RWPE1 (cell line): ENCODE results near the gene GNB1.
A peak's percentile ranks its signal among the peaks of the same experiment; 100 is the strongest.

Source experiments
- CTCF ChIA-PET: fragments of 350-600 bp; sonication (Branson Sonifier 250); formaldehyde crosslinking; extraction: SDS; loops from one replicate; lab custom pipeline; 2021; lab: Yijun Ruan, JAX
- POLR2A ChIA-PET: fragments of 400-600 bp; formaldehyde crosslinking; extraction: SDS; loops from one replicate; lab custom pipeline; 2020; ENCODE audit warnings: antibody characterized with exemption; ENCODE audit not compliant: low non-redundant PET; lab: Yijun Ruan, JAX
- DNase-seq: peaks from one replicate; pipeline ENCODE4 v3.0.0; 2012; ENCODE audit warnings: low spot score
- H3K27ac ChIP-seq: fragments of 450-650 bp; 2 replicates; pipeline ENCODE4 v1.5.1; 2017
- TF ChIP-seq, protein P1 (sequence below): fragments of 450-650 bp; conservative IDR thresholded peaks from 2 replicates; pipeline ENCODE4 v1.5.1; 2017; ENCODE audit warnings: low read depth, mild to moderate bottlenecking

The GNB1 gene

DNA sequence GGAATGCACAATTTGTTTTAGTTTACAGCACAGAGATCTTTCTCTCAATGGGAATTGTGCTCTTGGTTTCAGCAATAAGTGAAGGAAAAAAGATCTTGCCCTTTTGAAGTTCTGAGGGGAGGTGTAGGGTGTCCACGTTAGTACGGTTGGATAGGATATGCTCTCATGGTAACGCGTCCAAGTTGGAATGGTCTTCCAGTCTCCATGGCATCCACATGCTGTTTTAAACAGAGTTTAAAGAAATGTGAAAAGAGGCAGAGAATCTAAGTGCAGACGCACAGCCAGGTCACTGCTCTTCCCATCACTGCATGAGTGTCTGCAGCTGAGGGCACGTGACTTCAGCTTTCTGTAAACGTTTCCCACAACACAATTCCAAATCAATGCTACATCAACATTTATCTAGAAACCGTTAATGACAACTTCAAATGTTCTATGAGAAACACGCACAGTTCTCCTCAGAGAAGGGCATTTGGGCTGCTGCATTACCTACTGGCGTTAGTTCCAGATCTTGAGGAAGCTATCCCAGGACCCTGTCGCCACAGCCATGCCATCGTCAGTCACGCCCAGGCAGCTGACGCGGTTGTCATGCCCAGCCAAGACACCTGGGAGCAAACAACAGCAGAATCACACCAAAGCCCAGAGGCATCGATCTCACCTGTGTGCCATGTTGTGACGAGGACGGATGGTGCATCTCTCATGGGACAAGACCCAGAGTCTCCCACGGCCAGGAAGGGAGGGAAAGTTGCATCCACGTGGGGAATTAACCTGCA is 103.9 kb downstream of the GNB1 start:
- ChIA-PET CTCF (no interaction called here), POLR2A (no interaction called here)
- H3K27ac ChIP-seq: peak overlapping the region; percentile 36
- TF ChIP-seq, protein P1, sequence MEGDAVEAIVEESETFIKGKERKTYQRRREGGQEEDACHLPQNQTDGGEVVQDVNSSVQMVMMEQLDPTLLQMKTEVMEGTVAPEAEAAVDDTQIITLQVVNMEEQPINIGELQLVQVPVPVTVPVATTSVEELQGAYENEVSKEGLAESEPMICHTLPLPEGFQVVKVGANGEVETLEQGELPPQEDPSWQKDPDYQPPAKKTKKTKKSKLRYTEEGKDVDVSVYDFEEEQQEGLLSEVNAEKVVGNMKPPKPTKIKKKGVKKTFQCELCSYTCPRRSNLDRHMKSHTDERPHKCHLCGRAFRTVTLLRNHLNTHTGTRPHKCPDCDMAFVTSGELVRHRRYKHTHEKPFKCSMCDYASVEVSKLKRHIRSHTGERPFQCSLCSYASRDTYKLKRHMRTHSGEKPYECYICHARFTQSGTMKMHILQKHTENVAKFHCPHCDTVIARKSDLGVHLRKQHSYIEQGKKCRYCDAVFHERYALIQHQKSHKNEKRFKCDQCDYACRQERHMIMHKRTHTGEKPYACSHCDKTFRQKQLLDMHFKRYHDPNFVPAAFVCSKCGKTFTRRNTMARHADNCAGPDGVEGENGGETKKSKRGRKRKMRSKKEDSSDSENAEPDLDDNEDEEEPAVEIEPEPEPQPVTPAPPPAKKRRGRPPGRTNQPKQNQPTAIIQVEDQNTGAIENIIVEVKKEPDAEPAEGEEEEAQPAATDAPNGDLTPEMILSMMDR: no peak
- DNase-seq: no peak

DNA sequence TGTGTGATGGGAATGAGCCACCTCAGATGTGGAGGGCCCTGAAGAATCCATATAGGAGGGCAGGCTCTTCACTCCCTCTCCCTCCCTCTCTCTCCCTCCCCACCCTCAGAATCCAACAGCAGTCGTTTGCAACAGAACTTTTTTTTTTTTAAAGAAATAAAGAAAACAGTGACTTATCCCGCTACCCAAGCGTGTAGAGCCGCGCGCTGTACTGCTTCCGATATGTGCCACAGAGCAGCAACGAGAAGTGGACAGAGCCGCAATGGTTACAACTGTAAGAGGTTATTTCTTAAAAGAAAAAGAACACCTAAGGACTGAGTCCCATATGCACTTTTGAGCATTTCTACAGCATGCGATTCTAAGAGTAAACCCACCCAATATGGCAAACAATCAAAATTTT is 105.2 kb downstream of the GNB1 start:
- ChIA-PET CTCF (no interaction called here), POLR2A (no interaction called here)
- TF ChIP-seq, protein P1: no peak
- peak overlapping the region; percentile 91 for H3K27ac ChIP-seq
- DNase-seq: no peak

DNA sequence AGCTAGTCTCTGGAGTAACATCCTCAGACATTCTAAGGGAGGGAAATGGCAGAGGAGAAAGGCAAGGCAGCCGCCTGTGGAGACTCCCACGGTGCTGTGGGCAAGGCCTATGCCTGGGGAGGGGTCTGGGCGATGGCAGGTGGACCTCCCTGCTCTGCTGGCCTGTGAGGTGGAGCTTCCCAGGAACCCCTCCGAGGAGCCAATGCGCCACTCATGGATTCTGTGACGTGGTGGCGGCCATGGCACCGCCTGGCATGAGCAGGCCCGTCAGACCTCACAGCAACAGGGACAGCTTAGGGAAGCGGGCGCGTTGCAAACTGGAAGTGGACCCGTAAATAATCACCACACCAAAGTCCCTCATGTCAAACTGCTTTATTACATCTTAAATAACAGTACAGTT is 106.0 kb downstream of the GNB1 start:
- CTCF ChIA-PET: interaction anchor here (0.5 kb wide), 1 partner anchor 261 kb away, joined by 3 read pairs; no protein-coding TSS in a partner anchor

DNA sequence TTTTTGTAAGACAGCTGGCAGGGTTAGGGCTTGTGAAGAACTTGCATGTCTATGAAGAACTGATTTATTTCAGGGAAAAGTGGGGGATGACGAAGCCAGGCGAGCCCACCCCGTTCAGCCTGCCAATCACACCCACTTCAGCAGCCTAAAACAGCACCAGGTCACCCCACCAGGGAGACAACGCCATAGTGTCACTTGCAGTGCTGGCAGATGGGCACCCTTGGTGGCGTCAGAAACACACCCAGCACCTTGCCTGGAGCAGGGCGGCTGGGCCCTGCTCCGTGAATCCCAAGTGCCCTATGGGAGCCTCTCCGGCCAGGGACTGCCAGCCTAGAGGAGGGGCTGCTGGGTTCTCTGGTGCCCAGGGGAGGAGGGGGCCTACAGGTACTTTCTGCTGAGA is 107.6 kb downstream of the GNB1 start:
- ChIA-PET POLR2A (no interaction called here), CTCF (no interaction called here)
- H3K27ac ChIP-seq: peak overlapping the region; percentile 91
- TF ChIP-seq, protein P1: no peak
- DNase-seq: no peak

More for the DNA sequence above, 106.0 kb downstream of the GNB1 start:
- H3K27ac ChIP-seq: peak overlapping the region; percentile 91
- TF ChIP-seq, protein P1: no peak
- POLR2A ChIA-PET: no interaction called here
- DNase-seq: no peak

DNA sequence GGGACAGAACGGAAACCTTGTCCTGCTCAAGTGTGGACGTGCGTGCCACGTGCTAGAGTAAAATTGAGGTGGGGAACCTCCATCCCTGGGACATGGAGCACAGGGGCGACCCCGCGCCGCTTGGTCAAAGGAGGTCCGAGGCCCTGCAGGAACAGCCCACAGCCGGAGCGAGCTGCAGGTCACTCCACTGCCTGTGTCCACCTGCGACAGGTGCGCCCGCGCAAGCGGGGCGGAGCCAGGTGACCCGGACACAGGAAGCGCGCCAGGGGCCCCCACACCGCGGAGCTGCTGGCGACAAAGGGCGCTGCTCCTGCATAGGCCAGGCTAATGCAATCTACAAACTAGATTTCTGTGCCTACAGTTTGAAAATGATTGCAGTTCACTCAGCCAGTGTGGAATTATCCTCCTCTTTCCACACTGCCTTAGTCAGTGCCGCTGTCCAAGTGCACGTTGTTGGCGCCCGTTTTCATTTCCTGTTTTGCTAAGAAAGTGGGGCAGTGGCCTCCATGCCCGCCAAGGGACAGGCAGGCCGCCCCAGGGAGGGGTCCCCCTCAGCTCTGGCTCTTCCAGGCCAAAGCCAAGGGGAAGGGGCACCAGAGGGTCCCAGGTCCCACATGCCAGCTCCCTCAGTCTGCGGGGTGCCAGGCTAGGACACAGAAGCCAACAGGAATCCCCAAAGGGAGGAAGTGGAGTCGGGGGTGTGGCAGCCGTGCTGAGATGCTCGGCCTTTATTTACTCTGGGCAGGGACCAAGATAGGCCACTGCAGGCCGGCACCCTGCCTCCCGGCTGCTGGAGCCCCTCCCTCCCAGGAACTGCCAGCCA is 108.3 kb downstream of the GNB1 start:
- H3K27ac ChIP-seq: peak overlapping the region; percentile 91
- peak; percentile 64 for DNase-seq
- ChIA-PET CTCF (interaction anchor here (0.5 kb wide), 1 partner anchor 264 kb away, joined by 5 read pairs; no protein-coding TSS in a partner anchor), POLR2A (no interaction called here)
- TF ChIP-seq, protein P1: no peak

DNA sequence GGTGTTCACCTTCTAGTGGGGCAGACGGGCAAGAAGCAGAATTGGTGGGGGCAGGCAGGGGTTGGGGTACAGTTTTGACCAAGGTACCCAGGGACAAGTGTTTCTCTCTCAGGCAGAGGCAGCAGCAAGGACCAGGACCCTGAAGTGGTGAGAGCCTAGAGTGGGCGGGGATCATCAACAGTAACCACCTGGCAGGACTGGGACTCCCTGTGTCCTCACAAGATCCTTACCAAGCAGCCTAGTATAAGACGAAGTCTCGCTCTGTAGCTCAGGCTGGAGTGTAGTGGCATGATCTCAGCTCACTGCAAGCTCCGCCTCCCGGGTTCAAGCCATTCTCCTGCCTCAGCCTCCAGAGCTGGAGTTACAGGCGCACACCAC is 109.4 kb downstream of the GNB1 start:
- TF ChIP-seq, protein P1: no peak
- POLR2A ChIA-PET: no interaction called here
- H3K27ac ChIP-seq: peak overlapping the region; percentile 91
- no peak for DNase-seq
- CTCF ChIA-PET: no interaction called here
